ENCODE measurements around the gene COMMD8. TPM values are rescaled to one million over a fixed set of nuclear protein-coding genes. Genes with fewer than 3 reads are reported as not detected.

COMMD8 gene
- total and polyA plus RNA-seq, 10 of the 15 experiments (the other 5 are each of a cell fraction or from before 2014, with no cell fraction given): 27.6 to 156 (median 48.4) TPM

- TF ChIP-seq HDGF (IDR thresholded peaks at IDR 0.05) (no peak), NFIC (IDR thresholded peaks at IDR 0.05; ENCODE audit: low read depth, low read length) (peak; percentile 56; the same call in 1 of the 2 replicates), RELA (IDR thresholded peaks at IDR 0.05; ENCODE audit: borderline replicate concordance, partially characterized antibody) (no peak), TCF3 (IDR thresholded peaks at IDR 0.05; ENCODE audit: borderline replicate concordance, insufficient read depth, low read depth, low read length) (no peak), HDAC6 (IDR thresholded peaks at IDR 0.05; ENCODE audit: unreplicated experiment) (no peak), YBX1 (IDR thresholded peaks at IDR 0.05) (no peak), ZNF24 (IDR thresholded peaks at IDR 0.05) (no peak), CREB1 (IDR thresholded peaks at IDR 0.05; ENCODE audit: low read depth) (peak; percentile 96), NBN (IDR thresholded peaks at IDR 0.05) (peak; percentile 71; the same call in 1 of the 2 replicates), ZBED1 (IDR thresholded peaks at IDR 0.05; ENCODE audit: borderline replicate concordance) (no peak), BCL11A (IDR thresholded peaks at IDR 0.05; ENCODE audit: low read depth, low read length) (no peak), NFXL1 (IDR thresholded peaks at IDR 0.05; ENCODE audit: borderline replicate concordance) (no peak), BCL3 (IDR thresholded peaks at IDR 0.05; ENCODE audit: borderline replicate concordance, insufficient read depth, low read depth, low read length, poor library complexity, severe bottlenecking) (no peak), ATF7 (IDR thresholded peaks at IDR 0.05; ENCODE audit: low read depth) (peak; percentile 70), ASH2L (IDR thresholded peaks at IDR 0.05; ENCODE audit: borderline replicate concordance, low read depth) (no peak), EP300 (IDR thresholded peaks at IDR 0.05; ENCODE audit: borderline replicate concordance in 1 of 2, control insufficient read depth in 1 of 2, low read depth in 2 of 2, low read length in 2 of 2) (peak in 1 of 2 experiments; percentile 31; a peak in 1 of 4 replicates), E2F4 (IDR thresholded peaks at IDR 0.05; ENCODE audit: low read depth, low read length) (no peak), CREM (IDR thresholded peaks at IDR 0.05; ENCODE audit: low read depth) (peak; percentile 92), SIN3A (IDR thresholded peaks at IDR 0.05; ENCODE audit: low read depth, low read length) (no peak), RUNX3 (IDR thresholded peaks at IDR 0.05; ENCODE audit: low read length) (peak; percentile 27; the same call in 1 of the 2 replicates)
- TF ChIP-seq, protein P1, sequence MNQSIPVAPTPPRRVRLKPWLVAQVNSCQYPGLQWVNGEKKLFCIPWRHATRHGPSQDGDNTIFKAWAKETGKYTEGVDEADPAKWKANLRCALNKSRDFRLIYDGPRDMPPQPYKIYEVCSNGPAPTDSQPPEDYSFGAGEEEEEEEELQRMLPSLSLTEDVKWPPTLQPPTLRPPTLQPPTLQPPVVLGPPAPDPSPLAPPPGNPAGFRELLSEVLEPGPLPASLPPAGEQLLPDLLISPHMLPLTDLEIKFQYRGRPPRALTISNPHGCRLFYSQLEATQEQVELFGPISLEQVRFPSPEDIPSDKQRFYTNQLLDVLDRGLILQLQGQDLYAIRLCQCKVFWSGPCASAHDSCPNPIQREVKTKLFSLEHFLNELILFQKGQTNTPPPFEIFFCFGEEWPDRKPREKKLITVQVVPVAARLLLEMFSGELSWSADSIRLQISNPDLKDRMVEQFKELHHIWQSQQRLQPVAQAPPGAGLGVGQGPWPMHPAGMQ (IDR thresholded peaks at IDR 0.05; ENCODE audit: borderline replicate concordance): no peak
- TF ChIP-seq, protein P2, sequence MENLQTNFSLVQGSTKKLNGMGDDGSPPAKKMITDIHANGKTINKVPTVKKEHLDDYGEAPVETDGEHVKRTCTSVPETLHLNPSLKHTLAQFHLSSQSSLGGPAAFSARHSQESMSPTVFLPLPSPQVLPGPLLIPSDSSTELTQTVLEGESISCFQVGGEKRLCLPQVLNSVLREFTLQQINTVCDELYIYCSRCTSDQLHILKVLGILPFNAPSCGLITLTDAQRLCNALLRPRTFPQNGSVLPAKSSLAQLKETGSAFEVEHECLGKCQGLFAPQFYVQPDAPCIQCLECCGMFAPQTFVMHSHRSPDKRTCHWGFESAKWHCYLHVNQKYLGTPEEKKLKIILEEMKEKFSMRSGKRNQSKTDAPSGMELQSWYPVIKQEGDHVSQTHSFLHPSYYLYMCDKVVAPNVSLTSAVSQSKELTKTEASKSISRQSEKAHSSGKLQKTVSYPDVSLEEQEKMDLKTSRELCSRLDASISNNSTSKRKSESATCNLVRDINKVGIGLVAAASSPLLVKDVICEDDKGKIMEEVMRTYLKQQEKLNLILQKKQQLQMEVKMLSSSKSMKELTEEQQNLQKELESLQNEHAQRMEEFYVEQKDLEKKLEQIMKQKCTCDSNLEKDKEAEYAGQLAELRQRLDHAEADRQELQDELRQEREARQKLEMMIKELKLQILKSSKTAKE (IDR thresholded peaks at IDR 0.05; ENCODE audit: low read depth, poor library complexity, severe bottlenecking): no peak
These were observed 1.5 kb upstream of the COMMD8 start (continued) for GRCh38 chr4:47465004-47465403.
